Duodenal mucosa (tissue), 2 donors: ENCODE measurements around the gene GABBR2.
"Not testable (repeated sequence)": the region's sequence is repeated elsewhere in the genome, so short reads cannot be mapped to it uniquely, and the experiment has no call there.

Experiments
- H3K27ac ChIP-seq: one replicate; pipeline ENCODE4 v1.7.0; 2013; ENCODE audit warnings: low read depth, low read length
- H3K27me3 ChIP-seq, 2 donors: one replicate each; pipeline ENCODE4 v1.7.0; 2013; ENCODE audit warnings: low read length in 2 of 2, control low read depth in 1 of 2; ENCODE audit not compliant: insufficient read depth in 2 of 2, control insufficient read depth in 1 of 2
- H3K36me3 ChIP-seq, 2 donors: one replicate each; pipeline ENCODE4 v1.7.0; 2013; ENCODE audit warnings: low read length in 2 of 2, control low read depth in 1 of 2; ENCODE audit not compliant: insufficient read depth in 2 of 2, control insufficient read depth in 1 of 2
- H3K4me1 ChIP-seq, 2 donors: one replicate each; pipeline ENCODE4 v1.7.0; 2013; ENCODE audit warnings: low read length in 2 of 2, control low read depth in 1 of 2; ENCODE audit not compliant: insufficient read depth in 2 of 2, control insufficient read depth in 1 of 2
- H3K4me3 ChIP-seq, 2 donors: one replicate each; pipeline ENCODE4 v1.7.0; 2013; ENCODE audit warnings: low read length in 2 of 2, low read depth in 1 of 2
- H3K9ac ChIP-seq, 2 donors: one replicate each; pipeline ENCODE4 v1.7.0; 2013; ENCODE audit warnings: low read length in 2 of 2, low read depth in 1 of 2
- H3K9me3 ChIP-seq, 2 donors: one replicate each; pipeline ENCODE4 v1.7.0; 2013; ENCODE audit warnings: low read length in 2 of 2, control low read depth in 1 of 2; ENCODE audit not compliant: control insufficient read depth in 1 of 2

GABBR2 gene

DNA sequence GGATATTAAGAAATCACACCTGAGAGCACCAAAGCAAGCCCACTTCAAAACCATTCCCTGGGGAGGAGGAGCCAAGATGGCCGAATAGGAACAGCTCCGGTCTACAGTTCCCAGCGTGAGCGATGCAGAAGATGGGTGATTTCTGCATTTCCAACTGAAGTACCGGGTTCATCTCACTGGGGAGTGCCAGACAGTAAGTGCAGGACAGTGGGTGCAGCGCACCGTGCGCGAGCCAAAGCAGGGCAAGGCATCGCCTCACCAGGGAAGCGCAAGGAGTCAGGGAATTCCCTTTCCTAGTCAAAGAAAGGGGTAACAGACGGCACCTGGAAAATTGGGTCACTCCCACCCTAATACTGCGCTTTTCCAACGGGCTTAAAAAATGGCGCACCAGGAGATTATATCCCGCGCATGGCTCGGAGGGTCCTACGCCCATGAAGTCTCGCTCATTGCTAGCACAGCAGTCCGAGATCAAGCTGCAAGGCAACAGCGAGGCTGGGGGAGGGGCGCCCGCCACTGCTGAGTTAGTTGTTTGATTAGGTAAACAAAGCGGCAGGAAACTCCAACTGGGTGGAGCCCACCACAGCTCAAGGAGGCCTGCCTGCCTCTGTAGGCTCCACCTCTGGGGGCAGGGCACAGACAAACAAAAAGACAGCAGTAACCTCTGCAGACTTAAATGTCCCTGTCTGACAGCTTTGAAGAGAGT, 200.4 kb downstream of the GABBR2 start:
- H3K9me3 ChIP-seq, H3K9ac ChIP-seq, H3K4me1 ChIP-seq, H3K4me3 ChIP-seq, H3K27ac ChIP-seq, H3K36me3 ChIP-seq, H3K27me3 ChIP-seq: not testable (repeated sequence)

DNA sequence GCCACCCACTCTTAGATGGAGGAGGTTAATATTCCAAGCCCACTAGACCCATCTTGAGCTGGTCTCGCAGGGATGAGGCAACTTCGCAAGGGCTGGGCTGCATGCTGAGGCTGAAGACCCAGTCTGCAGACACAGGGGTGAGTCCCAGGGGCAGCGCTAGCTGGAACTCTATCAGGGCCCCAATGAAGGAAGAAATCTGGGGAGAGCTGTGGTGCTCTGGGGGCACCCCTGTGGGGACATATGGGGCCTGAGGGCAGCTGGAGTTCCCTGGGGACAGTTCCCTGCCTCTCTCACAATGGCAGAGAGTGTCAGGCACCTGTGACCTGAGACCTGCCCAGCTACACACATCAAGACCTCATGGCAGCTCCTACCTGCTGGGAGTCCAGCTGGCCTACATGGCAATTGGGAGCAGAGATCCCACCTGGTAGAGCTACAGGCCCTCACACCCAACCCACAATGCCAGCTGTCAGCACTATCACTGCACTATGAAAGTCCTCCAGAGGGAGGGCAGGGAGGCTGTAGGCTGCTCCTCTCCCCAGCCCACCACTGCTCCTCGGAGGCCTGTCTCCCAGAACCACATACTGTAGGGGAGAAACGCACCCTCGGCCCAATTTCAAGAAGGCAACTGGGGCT, 202.2 kb downstream of the GABBR2 start:
- Histone ChIP-seq H3K36me3 (no peaks in the 10 kb centered on the region), H3K9me3 (no peaks in the 10 kb centered on the region), H3K4me1 (no peaks in the 10 kb centered on the region), H3K27ac (no peak overlapping the region), H3K9ac (no peak overlapping the region), H3K4me3 (no peak overlapping the region), H3K27me3 (no peaks in the 10 kb centered on the region)

- no peak overlapping the region for H3K27ac ChIP-seq
- no peaks in the 10 kb centered on the region for H3K9me3 ChIP-seq
- no peaks in the 10 kb centered on the region for H3K36me3 ChIP-seq
- no peak overlapping the region for H3K9ac ChIP-seq
- no peak overlapping the region for H3K4me3 ChIP-seq
- no peaks in the 10 kb centered on the region for H3K4me1 ChIP-seq
- no peaks in the 10 kb centered on the region for H3K27me3 ChIP-seq
Observed at GRCh38 chr9:98504298-98505282, 204.1 kb downstream of the GABBR2 start.

DNA sequence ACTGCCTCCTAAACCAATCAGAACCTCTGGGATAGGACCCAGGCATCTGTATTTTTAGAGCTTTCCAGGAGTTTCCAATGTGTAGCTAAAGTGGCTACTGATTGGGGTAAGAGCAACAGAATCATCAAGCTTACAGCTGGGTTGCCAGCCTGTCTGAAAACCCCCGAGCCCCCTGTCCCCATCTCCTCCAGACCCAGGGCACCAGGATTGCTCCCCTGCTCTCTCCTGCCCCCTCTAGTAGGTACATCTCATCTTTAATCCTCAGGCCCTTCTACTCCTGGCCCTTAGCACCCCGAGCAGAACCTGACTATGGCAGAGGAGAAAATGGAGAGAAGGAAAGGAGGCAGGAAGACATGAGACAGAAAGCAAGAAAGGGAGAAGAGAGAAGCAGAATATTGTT, 204.9 kb downstream of the GABBR2 start:
- Histone ChIP-seq H3K27me3 (no peaks in the 10 kb centered on the region), H3K4me3 (no peak overlapping the region), H3K27ac (no peak overlapping the region), H3K4me1 (no peaks in the 10 kb centered on the region), H3K9ac (no peak overlapping the region), H3K9me3 (no peaks in the 10 kb centered on the region), H3K36me3 (no peaks in the 10 kb centered on the region)

GRCh38 chr9:98502976-98503325, 205.8 kb downstream of the GABBR2 start:
- no peak overlapping the region for H3K27ac ChIP-seq
- H3K4me1 ChIP-seq = no peaks in the 10 kb centered on the region

DNA sequence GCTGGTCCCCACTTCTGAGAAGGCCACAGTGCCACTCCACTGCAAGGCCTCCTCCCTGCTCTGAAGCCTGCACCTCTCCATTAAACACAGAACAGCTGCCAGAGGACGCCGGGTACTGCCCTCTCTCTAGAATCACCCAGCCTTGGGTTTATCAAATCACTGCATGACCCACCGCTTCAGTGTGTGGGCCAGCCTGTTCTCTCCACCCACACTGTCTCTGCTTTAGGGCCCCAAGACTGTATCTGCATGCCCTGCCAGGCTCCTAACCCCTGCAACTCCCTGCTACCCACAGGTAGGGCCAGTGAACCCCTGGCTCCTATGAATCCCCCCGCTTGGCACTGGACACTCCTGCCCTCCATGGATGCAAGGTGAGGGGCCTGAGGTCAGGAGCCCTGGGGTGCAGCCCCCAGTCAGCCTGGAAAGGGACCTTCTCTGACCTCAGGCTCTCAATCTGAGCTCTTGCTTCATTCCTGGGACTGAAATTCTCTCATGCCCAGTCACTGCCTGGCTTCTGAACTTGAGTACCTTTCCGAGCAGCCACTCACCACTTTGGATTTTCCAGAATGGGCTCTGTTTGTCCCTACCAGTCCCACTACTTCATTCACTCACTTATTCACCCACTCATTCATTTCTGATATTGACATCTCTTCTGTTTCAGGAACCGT, 206.3 kb downstream of the GABBR2 start:
- Histone ChIP-seq H3K4me1 (no peaks in the 10 kb centered on the region), H3K27ac (no peak overlapping the region), H3K27me3 (no peaks in the 10 kb centered on the region), H3K9ac (no peak overlapping the region), H3K36me3 (no peaks in the 10 kb centered on the region), H3K9me3 (no peaks in the 10 kb centered on the region), H3K4me3 (no peak overlapping the region)

More at GRCh38 chr9:98502976-98503325, 205.8 kb downstream of the GABBR2 start:
- Histone ChIP-seq H3K36me3 (no peaks in the 10 kb centered on the region), H3K9ac (no peak overlapping the region), H3K27me3 (no peaks in the 10 kb centered on the region), H3K4me3 (no peak overlapping the region), H3K9me3 (no peaks in the 10 kb centered on the region)

DNA sequence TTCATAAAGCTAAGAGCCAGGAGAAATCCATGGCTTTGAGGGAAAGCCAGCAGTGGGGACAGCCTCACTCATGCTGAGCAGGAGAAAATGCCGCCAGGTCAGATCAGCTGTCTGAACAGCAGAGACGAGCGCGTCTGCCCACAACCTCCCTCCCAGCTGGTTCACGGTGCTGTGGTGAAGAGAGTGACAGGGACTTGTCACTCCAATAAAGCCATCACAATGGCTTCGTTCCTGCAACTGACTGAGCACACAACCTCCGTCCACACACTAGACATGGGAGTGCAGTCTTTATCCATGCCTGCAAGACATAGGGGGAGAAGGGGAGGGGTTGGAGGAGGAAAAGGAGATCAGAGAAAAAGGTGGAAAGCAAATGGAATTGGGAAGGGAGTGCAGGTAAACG, 206.9 kb downstream of the GABBR2 start:
- Histone ChIP-seq H3K9ac (no peak overlapping the region), H3K36me3 (no peaks in the 10 kb centered on the region), H3K4me3 (no peak overlapping the region), H3K27me3 (no peaks in the 10 kb centered on the region), H3K27ac (no peak overlapping the region), H3K9me3 (no peaks in the 10 kb centered on the region), H3K4me1 (no peaks in the 10 kb centered on the region)

DNA sequence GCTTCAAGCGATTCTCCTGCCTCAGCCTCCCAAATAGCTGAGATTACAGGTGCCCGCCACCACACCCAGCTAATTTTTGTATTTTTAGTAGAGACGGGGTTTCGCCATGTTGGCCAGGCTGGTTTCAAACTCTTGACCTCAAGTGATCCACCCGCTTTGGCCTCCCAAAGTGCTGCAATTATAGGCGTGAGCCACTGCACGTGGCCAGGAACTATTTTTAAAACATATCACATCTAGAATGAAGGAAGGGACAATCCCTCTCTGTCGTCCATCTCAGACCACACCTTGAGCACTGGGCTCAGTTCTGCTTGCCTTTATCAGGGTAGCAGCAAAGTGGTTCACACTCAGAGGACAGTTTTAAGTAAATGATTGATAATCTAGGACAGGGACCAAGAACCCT, 207.5 kb downstream of the GABBR2 start:
- not testable (repeated sequence) for H3K9ac ChIP-seq, H3K36me3 ChIP-seq, H3K4me3 ChIP-seq, H3K4me1 ChIP-seq, H3K9me3 ChIP-seq, H3K27ac ChIP-seq, H3K27me3 ChIP-seq

- H3K27ac ChIP-seq = no peak overlapping the region
- no peaks in the 10 kb centered on the region for H3K9me3 ChIP-seq
- no peaks in the 10 kb centered on the region for H3K36me3 ChIP-seq
- no peaks in the 10 kb centered on the region for H3K4me1 ChIP-seq
- H3K9ac ChIP-seq = no peak overlapping the region
- H3K27me3 ChIP-seq = no peaks in the 10 kb centered on the region
- H3K4me3 ChIP-seq = no peak overlapping the region
Observed at GRCh38 chr9:98500337-98500919, 208.3 kb downstream of the GABBR2 start.
